Ascending aorta (tissue), 2 donors: ENCODE measurements around the gene MAN2A1. TPM values are rescaled to one million over a fixed set of nuclear protein-coding genes. Genes with fewer than 3 reads are reported as not detected.

ENCODE experiments used
- DNase-seq, 2 donors: peaks; one replicate each; pipeline ENCODE4 v3.0.0-alpha.2; 2019; ENCODE audit warnings: low spot score in 2 of 2
- H3K27ac ChIP-seq, 2 donors: fragments of 200-600 bp; sonication (generic); one replicate each; pipeline ENCODE4 v1.5.1; 2016 to 2017; ENCODE audit warnings: mild to moderate bottlenecking in 1 of 2
- H3K27me3 ChIP-seq: fragments of 200-600 bp; sonication (generic); one replicate; pipeline ENCODE4 v1.5.1; 2017
- H3K36me3 ChIP-seq, 2 donors: fragments of 200-600 bp; sonication (generic); one replicate each; pipeline ENCODE4 v1.5.1; 2016
- H3K4me1 ChIP-seq, 2 donors: fragments of 200-600 bp; sonication (generic); one replicate each; pipeline ENCODE4 v1.5.1; 2016 to 2017; ENCODE audit warnings: mild to moderate bottlenecking in 1 of 2
- H3K4me3 ChIP-seq, 2 donors: fragments of 200-600 bp; sonication (generic); one replicate each; pipeline ENCODE4 v1.5.1; 2016 to 2017; ENCODE audit warnings: mild to moderate bottlenecking in 1 of 2
- H3K9me3 ChIP-seq, 2 donors: fragments of 200-600 bp; sonication (generic); one replicate each; pipeline ENCODE4 v1.5.1; 2016
- intact Hi-C: fragments of 100-400 bp; cut with DNase I; formaldehyde crosslinking; loops from one replicate; pipeline ENCODE4 v1.15.1; 2023
- total RNA-seq: library from RNA; depleted of rRNA; stranded (reverse); fragments of >200 nt; gene quantifications from one replicate; pipeline ENCODE4 v1.1.0, GENCODE V29; 2016
- TF ChIP-seq, protein P1 (sequence below), 3 experiments: fragments of 200-600 bp in 2 of 3; fragments of 450-650 bp in 1 of 3; sonication (generic) in 2 of 3; IDR thresholded peaks; one replicate each; pipeline ENCODE4 v1.5.1; 2016 to 2019; ENCODE audit warnings: antibody characterized with exemption in 3 of 3, mild to moderate bottlenecking in 1 of 3, moderate library complexity in 1 of 3

The MAN2A1 gene
- total RNA-seq, 1 donor from 2014 or later, result 37.0 TPM

DNA sequence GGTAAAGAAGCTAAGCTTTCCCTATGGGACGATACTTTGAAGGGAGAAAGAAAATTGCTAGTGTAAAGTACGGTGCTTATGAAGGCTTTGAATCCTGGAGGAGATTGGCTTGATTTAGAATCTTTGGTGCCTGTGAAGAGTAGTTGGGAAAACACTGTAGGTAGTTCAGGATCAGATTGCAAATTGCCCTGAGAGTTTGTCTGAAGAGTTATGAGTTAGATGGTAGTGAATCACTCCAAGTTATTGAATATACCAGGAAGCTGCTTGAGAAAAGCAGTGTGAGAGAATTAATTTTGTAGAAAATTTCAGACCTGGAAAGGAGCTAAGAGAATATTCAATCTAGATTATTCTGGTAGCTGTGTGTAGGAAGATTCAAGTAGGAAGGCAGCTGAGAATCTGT is 11.5 kb downstream of the MAN2A1 start:
- Histone ChIP-seq H3K4me3 (no peak overlapping the region), H3K27me3 (no peaks in the 10 kb centered on the region), H3K27ac (no peak overlapping the region), H3K36me3 (no peaks in the 10 kb centered on the region), H3K4me1 (peaks cover 0 to 42% of the 10 kb centered on the region in 2 donors), H3K9me3 (no peaks in the 10 kb centered on the region)
- TF ChIP-seq, protein P1, sequence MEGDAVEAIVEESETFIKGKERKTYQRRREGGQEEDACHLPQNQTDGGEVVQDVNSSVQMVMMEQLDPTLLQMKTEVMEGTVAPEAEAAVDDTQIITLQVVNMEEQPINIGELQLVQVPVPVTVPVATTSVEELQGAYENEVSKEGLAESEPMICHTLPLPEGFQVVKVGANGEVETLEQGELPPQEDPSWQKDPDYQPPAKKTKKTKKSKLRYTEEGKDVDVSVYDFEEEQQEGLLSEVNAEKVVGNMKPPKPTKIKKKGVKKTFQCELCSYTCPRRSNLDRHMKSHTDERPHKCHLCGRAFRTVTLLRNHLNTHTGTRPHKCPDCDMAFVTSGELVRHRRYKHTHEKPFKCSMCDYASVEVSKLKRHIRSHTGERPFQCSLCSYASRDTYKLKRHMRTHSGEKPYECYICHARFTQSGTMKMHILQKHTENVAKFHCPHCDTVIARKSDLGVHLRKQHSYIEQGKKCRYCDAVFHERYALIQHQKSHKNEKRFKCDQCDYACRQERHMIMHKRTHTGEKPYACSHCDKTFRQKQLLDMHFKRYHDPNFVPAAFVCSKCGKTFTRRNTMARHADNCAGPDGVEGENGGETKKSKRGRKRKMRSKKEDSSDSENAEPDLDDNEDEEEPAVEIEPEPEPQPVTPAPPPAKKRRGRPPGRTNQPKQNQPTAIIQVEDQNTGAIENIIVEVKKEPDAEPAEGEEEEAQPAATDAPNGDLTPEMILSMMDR (IDR thresholded peaks at IDR 0.05), result no peak
- no peak for DNase-seq
- intact Hi-C loops, result no loop called here

DNA sequence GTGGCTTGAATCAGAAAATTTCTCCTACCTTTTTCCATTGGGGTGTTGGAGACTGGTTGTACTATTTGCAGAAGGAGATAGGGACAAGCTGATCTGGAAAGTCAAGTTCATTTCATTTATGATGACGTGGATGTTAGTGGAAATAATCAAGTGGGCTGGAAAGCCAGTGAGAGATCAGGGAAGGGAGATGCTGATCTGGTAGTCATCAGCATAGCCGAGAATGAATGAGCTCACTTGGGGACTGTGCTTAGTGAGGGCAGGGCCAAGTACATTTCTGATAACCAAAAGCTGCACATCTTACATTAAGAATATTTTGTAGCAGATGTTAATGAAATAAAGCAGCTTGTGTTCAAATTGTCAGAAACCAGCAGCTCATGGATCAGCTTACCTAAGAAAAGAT is 12.1 kb downstream of the MAN2A1 start:
- H3K4me1 ChIP-seq, result peaks cover 0 to 42% of the 10 kb centered on the region in 2 donors
- H3K36me3 ChIP-seq, result no peaks in the 10 kb centered on the region
- no peak for DNase-seq
- no peak overlapping the region for H3K27ac ChIP-seq
- H3K9me3 ChIP-seq, result no peaks in the 10 kb centered on the region
- TF ChIP-seq, protein P1 (IDR thresholded peaks at IDR 0.05), result no peak
- H3K4me3 ChIP-seq, result no peak overlapping the region
- intact Hi-C loops, result no loop called here
- H3K27me3 ChIP-seq, result no peaks in the 10 kb centered on the region

DNA sequence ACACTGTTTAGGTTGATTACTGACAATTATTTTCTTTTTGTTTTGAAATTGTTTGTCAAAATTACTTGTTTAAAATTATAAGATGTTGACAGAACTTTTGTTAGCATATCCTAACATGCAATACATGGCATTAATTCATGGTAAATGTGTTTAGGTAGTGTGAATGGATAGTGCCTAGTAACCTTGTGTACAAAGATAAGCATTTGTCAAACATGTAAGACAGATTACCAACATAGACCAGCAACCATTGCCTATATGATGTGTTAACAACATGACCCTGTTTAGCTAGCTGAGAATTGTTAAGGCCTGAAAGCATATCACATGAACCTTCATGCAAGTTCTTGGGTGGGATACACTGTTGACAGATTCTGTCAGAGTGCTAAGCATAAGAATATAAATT is 13.4 kb downstream of the MAN2A1 start:
- TF ChIP-seq, protein P1 (IDR thresholded peaks at IDR 0.05), result no peak
- H3K4me3 ChIP-seq, result no peak overlapping the region

DNA sequence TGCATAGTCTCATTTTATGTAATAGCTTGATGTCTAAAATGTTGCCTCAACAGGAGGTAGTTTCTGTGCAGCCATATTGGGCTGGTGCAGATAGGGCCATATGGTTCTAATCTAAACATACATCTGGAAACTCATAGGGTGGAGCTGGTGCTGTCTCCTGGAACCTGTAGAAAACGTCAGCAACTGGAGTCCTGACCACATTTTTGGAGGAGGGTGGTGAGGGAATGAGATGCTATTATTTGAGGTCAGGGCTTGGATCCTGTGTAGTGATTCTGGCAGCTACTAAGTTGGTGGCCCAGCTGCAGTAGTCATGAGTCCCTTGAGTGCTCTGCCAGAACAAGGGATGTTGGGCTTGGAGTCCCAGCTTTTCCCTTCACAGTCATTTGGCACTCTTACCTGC is 14.1 kb downstream of the MAN2A1 start:
- no peak for DNase-seq
- intact Hi-C loops, result no loop called here
- Histone ChIP-seq H3K4me3 (no peak overlapping the region), H3K36me3 (no peaks in the 10 kb centered on the region), H3K9me3 (no peaks in the 10 kb centered on the region), H3K27me3 (no peaks in the 10 kb centered on the region), H3K4me1 (peaks cover 0 to 37% of the 10 kb centered on the region in 2 donors), H3K27ac (peak overlapping the region; percentile 48 to 77)
- TF ChIP-seq, protein P1 (IDR thresholded peaks at IDR 0.05), result no peak

More for the DNA sequence above, 13.4 kb downstream of the MAN2A1 start:
- no peaks in the 10 kb centered on the region for H3K27me3 ChIP-seq
- peaks cover 0 to 37% of the 10 kb centered on the region in 2 donors for H3K4me1 ChIP-seq
- no peaks in the 10 kb centered on the region for H3K36me3 ChIP-seq
- DNase-seq, result no peak
- intact Hi-C loops, result no loop called here
- H3K27ac ChIP-seq, result no peak overlapping the region
- H3K9me3 ChIP-seq, result no peaks in the 10 kb centered on the region

DNA sequence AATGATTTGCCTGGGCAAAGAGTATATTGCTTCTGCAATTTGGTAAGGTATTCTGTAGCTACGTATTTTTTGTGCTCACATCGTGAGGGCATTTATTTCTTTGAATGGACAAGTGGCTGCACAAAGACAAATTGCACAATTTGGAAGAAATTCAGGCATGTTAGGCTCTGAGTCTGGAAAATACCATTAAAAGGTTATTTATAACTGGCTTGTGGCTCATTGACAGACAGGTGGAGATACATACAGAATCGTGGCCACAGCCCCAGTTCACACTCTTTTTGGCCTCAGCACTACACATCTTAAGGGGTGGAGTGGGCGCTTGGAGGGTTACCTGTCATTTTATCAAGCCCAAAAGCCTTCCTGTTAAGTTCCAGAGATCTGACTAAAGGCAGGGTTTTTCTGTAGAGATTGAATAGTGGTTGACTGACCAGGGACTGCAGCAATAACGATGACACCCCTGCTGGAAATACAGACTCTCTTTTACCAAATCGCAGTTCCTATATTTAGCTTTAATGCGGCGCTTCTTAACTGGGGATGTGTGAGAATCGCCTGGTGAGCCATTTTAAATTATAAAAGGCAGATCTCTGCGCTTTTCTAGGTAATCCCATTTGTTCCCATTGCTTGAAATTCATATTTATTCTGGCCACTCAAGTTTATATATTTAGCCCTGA is 14.7 kb downstream of the MAN2A1 start:
- TF ChIP-seq, protein P1 (IDR thresholded peaks at IDR 0.05), result no peak
- Histone ChIP-seq H3K27ac (peak overlapping the region; percentile 54 to 77), H3K4me3 (peak overlapping the region in 1 of 2 donors; percentile 4), H3K27me3 (no peaks in the 10 kb centered on the region), H3K9me3 (no peaks in the 10 kb centered on the region), H3K36me3 (no peaks in the 10 kb centered on the region), H3K4me1 (peaks cover 0 to 37% of the 10 kb centered on the region in 2 donors)
- DNase-seq, result no peak
- intact Hi-C loops, result no loop called here
